Head of caudate nucleus (tissue), 42 donors: ENCODE measurements around the gene ZNF330.
"Not testable (repeated sequence)": the region's sequence is repeated elsewhere in the genome, so short reads cannot be mapped to it uniquely, and the experiment has no call there.

Experiments
- DNase-seq, 42 donors: peaks; one replicate each; pipeline versions ENCODE4 v3.0.0 to v3.0.0-alpha.2; 2020 to 2021; ENCODE audit warnings: mixed read lengths in 7 of 42
- intact Hi-C: fragments of 100-400 bp; cut with DNase I; formaldehyde crosslinking; loops from one replicate; pipeline ENCODE4 v1.15.0; 2022

The ZNF330 gene

DNA sequence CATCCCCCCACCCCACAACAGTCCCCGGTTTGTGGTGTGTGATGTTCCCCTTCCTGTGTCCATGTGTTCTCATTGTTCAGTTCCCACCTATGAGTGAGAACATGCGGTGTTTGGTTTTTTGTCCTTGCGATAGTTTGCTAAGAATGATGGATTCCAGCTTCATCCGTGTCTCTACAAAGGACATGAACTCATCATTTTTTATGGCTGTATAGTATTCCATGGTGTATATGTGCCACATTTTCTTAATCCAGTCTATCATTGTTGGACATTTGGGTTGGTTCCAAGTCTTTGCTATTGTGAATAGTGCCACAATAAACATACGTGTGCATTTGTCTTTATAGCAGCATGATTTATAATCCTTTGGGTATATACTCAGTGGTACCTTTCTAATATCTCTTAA, 6.6 kb downstream of the ZNF330 start:
- intact Hi-C loops, DNase-seq: not testable (repeated sequence)

DNA sequence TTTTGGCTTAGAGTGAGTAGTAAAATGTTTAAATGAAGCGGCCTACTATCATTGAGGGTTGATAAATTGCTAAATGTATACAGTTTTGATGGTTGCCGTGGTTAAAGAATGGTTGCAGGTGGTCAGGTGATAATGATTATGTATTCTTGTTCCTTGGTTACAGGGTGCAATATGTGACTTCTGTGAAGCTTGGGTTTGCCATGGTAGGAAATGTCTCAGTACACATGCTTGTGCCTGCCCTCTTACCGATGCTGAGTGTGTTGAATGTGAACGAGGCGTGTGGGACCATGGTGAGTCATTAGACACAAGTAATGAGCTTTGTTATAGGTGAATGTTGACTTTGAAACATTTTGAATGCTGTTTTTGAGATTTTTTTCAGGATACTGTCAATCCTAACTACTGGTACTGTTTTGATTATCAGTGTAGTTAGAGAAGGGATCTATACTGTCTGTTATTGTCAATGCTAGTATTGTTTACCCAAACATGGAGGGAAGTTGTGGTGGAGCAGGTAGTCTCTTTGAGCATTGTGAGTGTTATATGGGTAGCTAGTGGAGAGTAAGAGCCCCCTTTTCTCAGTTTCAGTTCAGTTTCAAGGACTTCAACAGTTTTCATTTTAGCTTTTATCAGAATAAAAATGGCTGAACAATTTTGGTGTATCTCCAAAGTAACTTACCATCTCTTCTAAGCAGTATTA, 8.9 kb downstream of the ZNF330 start:
- DNase-seq: no peak
- intact Hi-C loops: no loop called here

DNA sequence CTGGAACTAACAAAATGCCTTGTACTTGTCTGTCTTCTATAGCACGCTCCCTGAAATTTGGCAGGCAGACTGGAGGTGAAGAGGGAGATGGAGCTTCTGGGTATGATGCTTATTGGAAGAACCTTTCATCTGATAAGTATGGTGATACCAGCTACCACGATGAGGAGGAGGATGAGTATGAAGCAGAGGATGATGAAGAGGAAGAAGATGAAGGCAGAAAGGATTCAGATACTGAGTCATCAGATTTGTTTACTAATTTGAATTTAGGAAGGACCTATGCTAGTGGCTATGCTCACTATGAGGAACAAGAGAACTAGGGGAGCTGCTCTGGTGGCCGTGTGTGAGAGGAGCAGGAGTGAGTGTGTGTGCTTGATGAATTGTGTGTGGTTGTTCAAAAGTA, 13.0 kb downstream of the ZNF330 start:
- intact Hi-C loops: no loop called here

DNA sequence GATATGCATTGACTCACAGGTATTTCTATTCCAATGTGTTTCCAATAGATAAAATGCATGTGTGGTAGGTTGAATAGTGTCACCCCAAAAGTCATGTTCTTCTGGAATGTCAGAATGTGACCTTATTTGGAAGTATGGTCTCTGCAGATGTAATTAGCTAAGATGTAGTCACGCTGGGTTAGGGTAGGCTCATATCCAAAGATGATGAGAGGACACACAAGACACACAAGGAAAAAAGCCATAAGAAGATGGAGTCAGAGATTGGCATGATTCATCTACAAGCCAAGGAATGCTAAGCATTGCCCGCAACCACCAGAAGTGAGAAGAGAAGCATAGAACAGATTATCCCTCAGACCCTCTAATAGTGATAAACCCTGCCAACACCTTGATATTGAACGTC, 17.5 kb downstream of the ZNF330 start:
- DNase-seq: no peak
- intact Hi-C loops: no loop called here

More for the DNA sequence above, 13.0 kb downstream of the ZNF330 start:
- no peak for DNase-seq

DNA sequence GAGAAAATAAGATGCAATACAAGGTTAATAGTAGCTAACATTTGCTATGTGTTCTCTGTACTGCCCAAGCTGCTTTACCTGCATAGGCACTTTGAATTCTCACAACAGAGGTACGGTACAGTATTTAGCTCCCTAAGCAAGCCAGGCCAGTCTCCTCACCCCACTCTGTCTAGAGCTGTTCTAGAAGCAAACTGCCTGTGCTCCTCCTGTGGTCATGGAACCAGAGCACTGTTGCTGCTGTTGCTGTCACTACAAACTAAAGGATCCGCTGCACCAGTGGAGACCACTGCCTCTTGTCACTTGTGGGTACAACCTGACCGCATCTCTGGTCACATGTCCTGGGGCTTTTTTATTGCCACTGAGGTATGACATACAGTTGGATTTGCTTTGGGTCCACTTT, 19.6 kb downstream of the ZNF330 start:
- intact Hi-C loops: no loop called here
- DNase-seq: no peak

DNA sequence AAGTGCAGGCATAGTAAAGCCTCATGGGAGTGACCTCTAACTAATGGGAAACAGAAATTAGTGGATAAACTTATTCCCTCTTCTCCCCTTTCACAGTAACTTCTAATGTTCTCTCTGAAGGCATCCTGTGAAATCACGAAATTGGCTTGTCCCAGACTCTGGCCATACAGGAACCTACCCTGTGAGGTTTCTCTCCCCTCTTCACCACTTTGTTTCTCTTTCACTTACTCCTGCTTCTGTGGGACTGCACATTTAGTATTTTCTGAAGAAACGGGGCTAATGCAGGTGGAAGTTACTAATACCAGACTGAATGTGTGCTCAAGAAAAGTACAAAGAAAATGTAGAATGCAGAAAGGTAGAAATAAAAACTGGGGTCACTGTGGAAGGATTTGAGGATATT, 20.0 kb downstream of the ZNF330 start:
- intact Hi-C loops: no loop called here

DNA sequence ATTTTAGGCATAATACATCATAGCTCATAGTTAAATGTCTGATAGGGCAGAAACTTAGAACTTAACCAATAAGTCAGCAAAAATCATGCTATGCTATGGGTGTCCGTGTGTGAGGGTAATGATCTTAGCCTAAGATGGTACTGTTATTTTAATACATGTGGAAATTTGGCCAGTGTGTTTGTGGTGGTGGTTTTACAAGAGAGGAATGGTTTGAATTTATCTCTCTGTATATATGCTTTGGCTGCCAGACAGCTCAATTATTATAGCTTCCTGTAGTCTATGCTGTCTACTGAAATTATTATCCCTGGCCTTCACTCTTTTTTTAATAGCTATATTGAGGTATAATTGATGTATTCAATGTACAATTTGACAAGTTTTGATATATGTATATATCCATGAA, 21.3 kb downstream of the ZNF330 start:
- intact Hi-C loops: no loop called here
- DNase-seq: no peak

More for the DNA sequence above, 20.0 kb downstream of the ZNF330 start:
- DNase-seq: no peak

DNA sequence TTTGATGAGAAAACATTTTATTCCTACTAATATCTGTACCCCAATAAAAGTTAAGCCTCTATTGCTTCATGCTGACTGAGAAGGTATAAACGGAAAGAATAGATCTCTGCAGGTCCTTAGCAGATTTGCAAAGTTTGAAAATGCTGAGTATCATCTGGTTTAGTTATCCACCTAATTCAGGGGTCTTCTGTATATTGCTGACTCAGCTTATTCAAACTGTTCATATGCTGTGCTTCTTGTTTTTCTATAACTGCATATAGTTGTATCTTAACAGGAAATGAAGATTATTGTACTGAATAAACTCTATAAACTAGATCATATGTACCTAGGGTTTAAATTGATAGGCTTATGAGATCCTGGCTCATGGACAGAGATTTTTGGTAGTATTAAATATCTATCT, 23.7 kb downstream of the ZNF330 start:
- no peak for DNase-seq
- intact Hi-C loops: no loop called here

DNA sequence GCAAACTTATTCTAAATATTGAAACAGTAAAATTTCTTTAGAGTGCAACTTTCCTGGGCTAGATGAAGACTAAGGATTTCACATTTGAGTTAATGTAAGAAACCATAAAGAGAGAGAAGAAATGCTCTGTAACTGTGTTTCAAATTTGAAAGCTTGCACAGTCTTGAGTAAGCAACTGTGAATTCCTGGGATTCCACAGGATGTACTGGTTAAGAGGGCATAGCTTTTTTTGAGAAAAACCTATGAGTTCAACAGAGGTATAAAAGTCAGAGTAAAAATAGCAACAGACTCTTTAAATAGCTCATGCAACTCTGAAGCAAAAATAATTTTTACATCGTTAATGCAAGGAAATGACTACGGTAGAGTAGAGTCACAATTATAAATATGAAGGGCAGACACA, 25.5 kb downstream of the ZNF330 start:
- intact Hi-C loops: no loop called here
- no peak for DNase-seq

DNA sequence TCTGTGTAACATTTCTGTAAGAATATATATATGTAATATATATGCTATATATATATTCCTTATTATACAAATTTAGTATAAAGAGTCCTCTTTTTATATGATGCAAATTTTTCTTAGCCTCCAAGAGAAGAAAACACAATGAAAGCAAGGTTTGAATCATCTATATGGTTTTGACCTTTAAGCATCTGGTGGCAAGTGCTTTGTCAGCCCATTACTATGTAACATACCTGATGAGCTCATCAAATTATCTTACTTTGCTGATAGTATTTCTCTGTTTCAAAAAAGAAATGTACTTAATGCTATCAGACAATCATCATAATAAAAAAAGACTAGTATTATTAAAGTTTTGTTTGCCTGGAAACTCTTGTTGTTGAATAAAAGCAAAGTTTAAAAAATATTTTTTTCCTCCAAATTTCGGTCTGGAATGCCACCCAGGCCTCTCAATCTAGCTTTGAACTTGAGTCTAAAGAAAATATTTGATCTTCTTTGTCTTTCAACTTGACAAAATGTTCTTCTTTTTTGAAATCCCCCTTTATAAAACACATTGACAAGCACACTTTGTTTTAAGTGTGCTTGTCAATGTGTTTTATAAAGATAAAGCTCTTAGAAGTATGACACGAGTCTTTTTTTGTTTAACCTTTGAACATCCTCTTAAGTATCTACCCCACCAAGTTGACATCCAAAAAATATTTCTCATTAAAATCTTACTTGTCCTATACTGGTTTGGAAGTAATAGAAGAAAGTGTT, 26.2 kb downstream of the ZNF330 start:
- no peak for DNase-seq
- intact Hi-C loops: no loop called here

DNA sequence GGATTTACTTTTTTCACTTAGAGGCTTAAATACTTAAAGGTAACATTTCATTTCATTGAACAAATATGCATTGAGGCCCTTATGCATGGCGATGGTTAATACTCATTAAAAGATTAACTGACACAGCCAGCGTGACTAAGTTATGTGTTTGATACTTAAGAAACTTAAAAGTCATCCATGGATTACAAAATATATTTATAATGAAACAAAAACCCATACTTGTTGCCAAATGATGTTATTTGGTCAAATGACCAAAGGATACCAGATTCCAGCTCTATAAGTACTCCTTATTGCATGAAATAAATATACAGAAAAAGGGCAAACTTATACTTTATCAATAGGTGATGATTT, 26.7 kb downstream of the ZNF330 start:
- intact Hi-C loops: no loop called here
- DNase-seq: no peak

DNA sequence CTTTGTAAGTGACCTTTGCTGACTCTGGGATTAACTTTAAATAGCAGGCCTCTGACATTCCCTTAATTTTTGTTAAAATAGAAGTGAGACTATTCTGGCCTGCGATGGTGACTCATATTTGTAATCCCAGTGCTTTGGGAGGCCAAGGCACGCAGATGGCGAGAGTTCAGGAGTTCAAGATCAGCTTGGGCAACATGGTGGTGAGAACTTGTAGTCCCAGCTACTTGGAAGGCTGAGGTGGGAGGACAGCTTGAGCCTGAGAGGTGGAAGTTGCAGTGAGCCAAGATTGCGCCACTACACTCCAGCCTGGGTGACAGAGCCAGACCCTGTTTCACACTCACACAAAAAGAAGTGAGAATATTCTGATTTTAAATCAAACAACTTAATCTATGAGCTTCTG, 27.3 kb downstream of the ZNF330 start:
- DNase-seq: no peak
- intact Hi-C loops: no loop called here

DNA sequence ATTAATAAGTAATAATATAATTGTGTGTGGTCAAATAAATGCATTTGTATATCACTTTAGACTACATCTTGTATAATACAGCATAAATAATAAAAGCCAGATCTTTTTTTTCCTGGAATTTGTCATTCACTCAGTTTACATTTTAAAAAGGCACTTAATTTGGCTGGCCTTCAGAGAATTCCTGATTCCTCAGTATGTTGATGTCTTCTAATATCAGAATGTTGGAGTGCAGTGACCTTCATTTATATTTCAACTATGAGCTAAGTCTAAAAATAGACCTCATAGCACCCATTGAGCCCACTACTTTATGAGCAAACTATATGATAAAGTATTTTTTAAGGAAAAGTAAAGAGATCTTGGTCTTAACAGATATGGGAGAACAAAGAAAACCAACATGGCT, 27.8 kb downstream of the ZNF330 start:
- intact Hi-C loops: no loop called here
- no peak for DNase-seq

DNA sequence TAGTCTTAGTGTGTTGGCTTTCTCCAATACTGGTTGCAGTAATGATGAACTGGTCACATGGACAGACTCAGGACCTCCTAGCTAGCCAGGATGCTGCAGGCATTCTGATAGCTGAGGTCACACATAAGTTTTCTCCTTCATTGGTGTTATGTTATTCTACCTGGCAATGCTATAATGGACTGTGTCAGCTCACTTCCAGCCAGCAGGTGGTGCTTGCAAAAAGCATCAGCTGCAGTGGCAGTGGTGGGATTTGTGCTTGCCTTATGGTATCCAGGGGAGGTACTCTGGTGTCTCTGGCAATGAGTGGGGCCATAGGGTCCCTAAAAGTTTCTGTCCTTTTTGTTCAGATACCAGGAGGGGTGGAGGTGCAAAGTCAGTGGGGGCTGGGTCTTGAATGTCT, 33.6 kb downstream of the ZNF330 start:
- DNase-seq: no peak
- intact Hi-C loops: no loop called here

DNA sequence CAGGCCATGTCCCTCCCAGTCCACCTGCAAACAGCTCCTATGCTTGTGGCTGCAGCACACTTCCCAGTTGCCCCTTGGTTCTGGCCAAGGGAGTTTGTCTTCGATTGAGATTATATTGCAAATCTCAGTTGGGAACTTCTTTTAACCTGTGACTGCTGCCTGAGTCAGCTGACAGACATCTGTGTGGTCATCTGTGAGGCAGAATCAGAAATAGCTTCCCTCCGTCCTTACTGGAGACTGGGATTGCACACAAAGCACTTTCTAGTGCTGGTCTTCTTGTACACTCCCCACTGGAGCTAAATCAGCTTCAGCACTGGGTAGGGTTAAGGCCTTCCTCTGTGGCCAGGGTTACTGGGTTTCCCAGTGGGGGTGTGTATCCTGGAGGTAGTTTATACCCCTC, 34.3 kb downstream of the ZNF330 start:
- intact Hi-C loops: no loop called here
- DNase-seq: no peak

DNA sequence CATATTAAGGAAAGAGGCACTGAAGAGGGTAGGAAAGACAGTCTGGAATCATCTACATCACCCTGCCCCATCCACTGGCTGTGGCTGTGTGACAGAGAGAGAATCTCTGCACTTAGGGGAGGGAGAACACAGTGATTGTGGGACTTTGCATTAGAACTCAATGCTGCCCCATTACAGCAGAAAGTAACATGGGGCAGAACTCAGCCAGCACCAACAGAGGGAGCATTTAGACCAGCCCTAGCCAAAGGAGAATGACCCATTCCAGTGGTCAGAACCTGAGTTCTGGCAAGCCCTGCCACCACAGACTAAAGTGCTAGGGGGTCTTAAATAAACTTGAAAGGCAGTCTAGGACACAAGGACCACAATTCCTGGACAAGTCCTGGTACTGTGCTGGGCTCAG, 37.9 kb downstream of the ZNF330 start:
- intact Hi-C loops: no loop called here
- no peak for DNase-seq

DNA sequence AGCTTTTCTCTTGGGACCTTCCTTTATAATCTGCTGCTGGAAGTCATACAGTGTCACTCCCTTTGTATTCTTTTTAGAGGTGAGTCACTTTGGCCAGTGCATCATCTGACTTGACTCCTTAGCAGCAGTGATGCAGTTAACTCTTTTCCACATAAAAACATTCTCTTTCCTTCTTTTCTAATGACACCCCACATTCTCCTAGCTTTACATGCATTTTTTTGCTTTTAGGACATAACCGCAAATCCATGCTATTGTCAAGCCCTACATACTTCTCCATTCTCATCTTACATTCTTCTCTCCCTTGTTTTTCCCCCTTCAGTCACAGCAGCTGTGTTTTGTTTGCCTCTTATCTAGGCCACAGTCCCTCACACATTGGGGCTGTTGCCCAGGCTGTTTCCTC, 55.1 kb downstream of the ZNF330 start:
- no peak for DNase-seq
- intact Hi-C loops: no loop called here

DNA sequence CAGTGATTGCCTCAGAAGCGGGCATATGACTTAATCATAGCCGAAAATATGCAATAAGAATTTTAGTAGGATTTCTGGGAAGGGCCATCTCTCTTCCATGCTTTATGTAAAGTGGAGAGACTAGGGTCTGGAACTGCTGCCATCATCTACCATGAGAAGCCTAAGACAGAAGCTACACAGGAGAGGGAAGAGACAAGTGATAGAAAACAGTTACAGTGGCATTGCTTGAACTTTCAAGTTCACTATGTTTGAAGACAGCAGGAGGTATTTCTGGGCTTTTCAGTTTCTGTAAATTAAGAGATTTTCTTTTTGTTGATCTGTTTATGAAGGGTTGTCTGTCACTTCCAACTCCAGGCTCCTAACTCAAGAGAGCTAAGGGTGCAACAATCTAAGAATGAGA, 62.5 kb downstream of the ZNF330 start:
- DNase-seq: no peak
- intact Hi-C loops: no loop called here

DNA sequence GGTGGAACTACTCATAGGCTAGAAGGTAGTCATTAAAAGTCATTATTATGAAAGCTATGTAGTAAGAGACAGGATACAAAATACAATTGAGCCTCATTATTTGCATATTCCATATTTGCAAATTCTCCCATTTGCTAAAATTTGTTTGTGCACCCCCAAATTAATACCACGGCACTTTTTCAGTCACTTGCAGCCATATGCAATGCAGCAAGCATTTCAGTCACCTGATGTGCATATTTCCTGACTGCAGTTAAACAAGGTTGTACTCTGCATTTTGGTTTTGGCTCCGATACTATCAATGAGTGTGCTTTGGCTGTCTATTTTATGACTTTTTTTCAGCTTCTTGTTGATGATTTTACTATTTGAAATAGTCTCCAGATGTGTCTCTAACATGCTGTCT, 62.9 kb downstream of the ZNF330 start:
- intact Hi-C loops: no loop called here
- DNase-seq: no peak
